GM12864 (cell line): Measurements from ENCODE around the gene PPP2R5C.

Experiments used
- DNase-seq: peaks from one replicate; pipeline ENCODE4 v3.0.0-alpha.2; 2011; ENCODE audit warnings: low read depth
- H3K4me3 ChIP-seq: 2 replicates; pipeline ENCODE4 v1.5.1; 2011; ENCODE audit warnings: mild to moderate bottlenecking, low read depth, low read length, control low read depth
- TF ChIP-seq, protein P1 (sequence below): IDR thresholded peaks from 2 replicates; pipeline ENCODE4 v1.5.1; 2011; ENCODE audit warnings: low read depth, mild to moderate bottlenecking, moderate library complexity, low read length, control low read depth, inconsistent platforms; ENCODE audit errors: missing control alignments

Gene PPP2R5C

GRCh38 chr14:101905614-101906013 is 144.1 kb downstream of the PPP2R5C start:
- H3K4me3 ChIP-seq, result no peak overlapping the region
- TF ChIP-seq, protein P1, sequence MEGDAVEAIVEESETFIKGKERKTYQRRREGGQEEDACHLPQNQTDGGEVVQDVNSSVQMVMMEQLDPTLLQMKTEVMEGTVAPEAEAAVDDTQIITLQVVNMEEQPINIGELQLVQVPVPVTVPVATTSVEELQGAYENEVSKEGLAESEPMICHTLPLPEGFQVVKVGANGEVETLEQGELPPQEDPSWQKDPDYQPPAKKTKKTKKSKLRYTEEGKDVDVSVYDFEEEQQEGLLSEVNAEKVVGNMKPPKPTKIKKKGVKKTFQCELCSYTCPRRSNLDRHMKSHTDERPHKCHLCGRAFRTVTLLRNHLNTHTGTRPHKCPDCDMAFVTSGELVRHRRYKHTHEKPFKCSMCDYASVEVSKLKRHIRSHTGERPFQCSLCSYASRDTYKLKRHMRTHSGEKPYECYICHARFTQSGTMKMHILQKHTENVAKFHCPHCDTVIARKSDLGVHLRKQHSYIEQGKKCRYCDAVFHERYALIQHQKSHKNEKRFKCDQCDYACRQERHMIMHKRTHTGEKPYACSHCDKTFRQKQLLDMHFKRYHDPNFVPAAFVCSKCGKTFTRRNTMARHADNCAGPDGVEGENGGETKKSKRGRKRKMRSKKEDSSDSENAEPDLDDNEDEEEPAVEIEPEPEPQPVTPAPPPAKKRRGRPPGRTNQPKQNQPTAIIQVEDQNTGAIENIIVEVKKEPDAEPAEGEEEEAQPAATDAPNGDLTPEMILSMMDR, result no peak
- no peak for DNase-seq

DNA sequence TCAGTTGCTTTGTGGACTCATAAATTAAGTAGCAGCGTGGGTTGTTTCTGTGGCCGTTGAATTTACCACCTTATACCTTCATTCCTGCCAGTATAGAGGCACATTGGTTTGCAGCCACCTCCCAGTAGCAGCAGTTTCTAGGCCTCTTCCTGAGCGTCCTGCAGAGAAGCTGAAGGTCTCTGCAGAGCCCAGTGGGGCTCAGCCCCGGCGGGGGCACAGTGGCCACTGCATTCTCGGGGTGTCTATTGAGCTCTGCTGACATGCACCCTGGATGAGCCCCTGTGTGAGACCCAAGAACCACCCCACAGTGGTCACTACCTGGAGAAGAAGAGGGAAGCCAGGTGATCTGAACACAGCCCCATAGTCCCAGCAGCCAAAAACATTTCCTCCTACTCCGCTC is 145.1 kb downstream of the PPP2R5C start:
- DNase-seq, result no peak
- TF ChIP-seq, protein P1, result no peak

GRCh38 chr14:101907619-101908018 is 146.1 kb downstream of the PPP2R5C start:
- DNase-seq, result no peak
- H3K4me3 ChIP-seq, result no peak overlapping the region
- TF ChIP-seq, protein P1, result no peak

More for the DNA sequence above, 145.1 kb downstream of the PPP2R5C start:
- H3K4me3 ChIP-seq, result no peak overlapping the region

DNA sequence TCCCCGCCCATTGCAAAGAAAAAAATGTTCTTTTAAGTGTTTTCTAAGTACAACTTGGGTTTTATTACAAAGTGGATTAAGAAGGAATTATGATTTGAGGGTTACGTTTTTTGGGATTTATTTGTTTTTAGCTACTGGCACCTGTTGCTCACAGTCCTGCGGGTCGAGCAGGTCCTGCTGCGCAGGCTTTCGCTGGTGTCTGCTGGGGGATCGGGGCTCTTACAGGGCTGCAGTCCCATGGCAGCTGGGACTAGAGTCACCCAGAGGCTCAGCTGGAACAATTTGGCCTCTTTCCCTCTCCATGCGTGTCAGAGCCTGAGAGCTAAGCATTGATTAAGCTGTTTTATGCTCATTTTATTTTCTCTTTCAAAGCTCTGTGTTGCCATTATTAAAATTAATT is 147.3 kb downstream of the PPP2R5C start:
- DNase-seq, result no peak
- TF ChIP-seq, protein P1, result no peak
- H3K4me3 ChIP-seq, result no peak overlapping the region

- TF ChIP-seq, protein P1, result no peak
- no peak for DNase-seq
- H3K4me3 ChIP-seq, result no peak overlapping the region
Observed at GRCh38 chr14:101909371-101910096, 148.0 kb downstream of the PPP2R5C start.

DNA sequence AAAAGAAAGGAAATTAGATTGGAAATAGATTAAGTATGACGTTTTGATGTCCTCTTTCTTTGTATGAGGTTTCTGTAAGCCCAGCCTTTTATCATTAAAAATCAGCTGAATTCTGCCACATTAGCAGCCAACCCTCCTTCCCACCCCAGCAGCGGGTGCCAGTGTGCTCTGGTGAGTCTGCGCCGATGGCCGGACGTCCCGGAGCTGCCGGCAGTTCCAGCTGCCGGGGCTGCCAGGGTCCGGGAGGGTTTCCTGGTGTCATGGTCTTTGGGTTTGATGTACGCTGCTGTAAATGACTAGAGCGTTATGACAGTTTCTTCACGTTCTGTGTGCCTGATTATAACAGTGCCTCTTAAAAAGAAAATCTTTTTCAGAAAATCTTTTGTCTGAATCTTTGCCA is 151.3 kb downstream of the PPP2R5C start:
- TF ChIP-seq, protein P1, result no peak
- H3K4me3 ChIP-seq, result no peak overlapping the region
- no peak for DNase-seq

DNA sequence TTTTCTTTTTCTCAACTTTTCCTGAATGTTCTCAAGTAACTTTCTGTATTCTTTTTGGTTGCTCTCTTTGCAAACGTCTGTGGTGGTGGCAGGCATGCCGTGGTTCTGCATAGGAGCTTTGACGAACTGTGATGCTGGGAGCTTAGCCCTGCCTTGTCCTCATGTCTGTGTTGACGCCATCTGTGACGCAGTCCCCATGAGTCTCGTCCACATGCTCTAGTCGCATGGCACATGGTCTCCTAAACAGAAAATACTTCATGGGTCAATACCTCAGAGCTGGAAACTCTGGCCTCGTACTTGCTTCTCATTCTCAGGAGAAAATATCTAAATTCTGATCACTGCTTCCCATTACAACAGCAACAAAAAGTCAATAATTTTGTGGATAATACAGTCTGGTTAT is 152.6 kb downstream of the PPP2R5C start:
- TF ChIP-seq, protein P1, result no peak
- no peak for DNase-seq
- no peak overlapping the region for H3K4me3 ChIP-seq
